HG03045 (cell line): ENCODE data around the gene IL11RA.

Experiments used
- ATAC-seq: cut with Tn5 transposase; IDR thresholded peaks from one replicate; pipeline ENCODE4 v1.9.1; 2021; ENCODE audit warnings: mild to moderate bottlenecking, moderate library complexity; ENCODE audit not compliant: unreplicated experiment

Gene IL11RA

DNA sequence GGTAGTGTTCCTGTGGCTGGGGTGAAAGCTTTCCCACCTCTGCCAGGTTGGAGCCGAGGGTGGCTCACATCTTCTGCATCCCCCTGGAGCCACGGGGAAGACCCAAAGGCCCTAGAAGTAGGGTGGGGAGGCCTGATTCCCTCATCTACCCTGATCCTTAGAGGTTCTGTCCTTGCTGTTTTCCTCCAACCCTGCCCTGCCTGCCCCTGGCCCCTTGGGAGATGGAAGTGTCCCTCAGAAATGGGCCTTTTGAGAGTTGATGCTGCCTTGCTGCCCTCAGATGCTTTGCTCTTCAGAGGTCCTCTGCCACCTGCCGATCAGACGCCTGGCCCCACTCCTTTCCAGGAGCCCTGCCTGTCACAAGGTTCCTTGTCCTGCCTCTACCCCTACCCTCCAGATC is 32.8 kb downstream of the IL11RA start:
- no peak for ATAC-seq

DNA sequence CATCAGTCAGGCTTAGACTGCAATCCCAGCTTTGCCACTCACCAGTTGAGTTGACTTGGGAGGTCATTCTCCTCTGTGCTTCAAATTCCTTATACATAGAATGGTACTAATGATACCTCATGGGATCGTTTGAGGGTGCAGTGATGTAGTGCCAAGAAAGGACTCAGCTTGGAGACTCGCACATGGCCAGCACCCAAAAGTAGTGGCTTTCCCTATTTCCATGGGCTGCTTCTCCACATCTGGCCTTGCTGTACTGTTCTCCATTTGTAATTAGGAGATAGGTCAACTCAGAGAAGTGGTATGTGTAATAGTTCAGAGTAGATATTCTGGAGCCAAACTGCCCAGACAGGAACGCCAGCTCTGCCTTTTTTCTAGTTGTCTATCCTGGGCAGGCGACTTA is 33.6 kb downstream of the IL11RA start:
- no peak for ATAC-seq

DNA sequence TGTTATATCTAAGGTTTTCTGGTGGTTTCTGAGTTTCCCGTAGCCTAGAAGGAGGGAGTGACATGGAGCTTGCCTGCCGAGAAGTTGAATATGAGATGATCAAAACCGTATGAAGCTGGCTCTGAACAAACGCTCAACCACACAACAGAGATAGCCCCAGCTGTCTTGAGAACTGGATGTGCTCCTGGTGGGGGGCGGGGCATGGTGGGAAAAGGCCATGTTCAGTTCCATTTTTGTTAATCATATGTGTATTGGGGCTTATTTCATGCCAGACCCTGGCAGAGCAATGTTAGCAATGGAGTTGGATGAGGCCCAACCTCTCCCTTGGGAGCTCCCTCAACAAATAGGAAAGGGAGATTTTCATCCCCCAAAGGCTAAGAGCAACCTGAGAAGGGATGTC is 34.2 kb downstream of the IL11RA start:
- no peak for ATAC-seq

DNA sequence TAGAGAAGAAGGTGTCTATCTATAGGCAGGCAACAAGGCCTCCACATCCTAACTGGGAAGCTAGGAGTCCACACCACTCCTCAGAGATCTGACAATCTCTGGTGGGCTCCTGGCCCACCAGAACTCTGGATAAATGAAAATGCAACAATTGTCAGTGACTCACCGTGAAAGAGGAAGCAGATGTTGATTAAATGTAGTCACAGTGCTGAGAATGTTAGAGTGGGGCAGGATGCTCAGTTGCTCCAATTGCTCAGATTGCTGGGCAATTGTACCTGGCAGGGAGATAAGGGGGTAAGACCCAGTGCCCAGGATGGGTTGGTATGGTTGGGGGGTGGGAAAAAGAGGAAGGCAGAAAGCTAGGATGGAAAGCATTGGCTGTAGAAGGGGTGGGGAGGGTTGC is 34.7 kb downstream of the IL11RA start:
- ATAC-seq, result no peak

DNA sequence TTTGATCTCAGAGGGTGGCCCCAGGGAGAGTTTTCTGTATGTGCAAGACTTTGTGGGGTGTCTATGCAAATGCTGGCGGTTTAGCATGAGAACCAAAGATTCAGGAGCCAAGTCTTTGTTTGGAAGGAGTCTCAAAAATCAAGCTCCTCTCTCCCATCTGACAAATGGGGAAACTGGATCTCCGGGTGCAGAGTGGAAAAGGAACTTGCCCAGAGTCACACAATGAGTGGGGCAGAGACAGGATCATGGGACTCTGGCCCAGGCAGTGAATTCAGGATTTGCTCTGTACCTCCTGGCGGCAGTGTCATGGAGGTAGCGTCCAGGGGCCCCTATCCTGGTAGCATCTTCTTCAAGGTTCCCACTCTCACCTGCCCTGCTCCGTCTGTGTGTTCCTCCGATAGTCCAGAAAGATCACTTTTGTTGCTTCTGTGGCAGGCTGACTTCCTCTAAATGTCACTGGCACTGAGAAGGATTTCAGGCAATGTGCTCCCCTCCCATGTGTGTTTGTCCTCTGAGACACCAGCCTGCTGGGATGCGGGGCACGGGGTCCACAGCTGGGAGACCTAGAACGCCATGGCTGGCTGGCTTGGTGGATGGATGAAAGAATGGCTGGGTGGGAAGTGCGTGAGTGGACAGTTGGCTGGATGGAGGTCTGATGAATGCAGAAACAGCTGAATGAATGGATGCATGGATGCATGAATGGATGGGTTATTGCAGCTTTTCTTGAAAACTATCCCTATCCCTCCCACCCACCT is 35.5 kb downstream of the IL11RA start:
- ATAC-seq, result no peak

DNA sequence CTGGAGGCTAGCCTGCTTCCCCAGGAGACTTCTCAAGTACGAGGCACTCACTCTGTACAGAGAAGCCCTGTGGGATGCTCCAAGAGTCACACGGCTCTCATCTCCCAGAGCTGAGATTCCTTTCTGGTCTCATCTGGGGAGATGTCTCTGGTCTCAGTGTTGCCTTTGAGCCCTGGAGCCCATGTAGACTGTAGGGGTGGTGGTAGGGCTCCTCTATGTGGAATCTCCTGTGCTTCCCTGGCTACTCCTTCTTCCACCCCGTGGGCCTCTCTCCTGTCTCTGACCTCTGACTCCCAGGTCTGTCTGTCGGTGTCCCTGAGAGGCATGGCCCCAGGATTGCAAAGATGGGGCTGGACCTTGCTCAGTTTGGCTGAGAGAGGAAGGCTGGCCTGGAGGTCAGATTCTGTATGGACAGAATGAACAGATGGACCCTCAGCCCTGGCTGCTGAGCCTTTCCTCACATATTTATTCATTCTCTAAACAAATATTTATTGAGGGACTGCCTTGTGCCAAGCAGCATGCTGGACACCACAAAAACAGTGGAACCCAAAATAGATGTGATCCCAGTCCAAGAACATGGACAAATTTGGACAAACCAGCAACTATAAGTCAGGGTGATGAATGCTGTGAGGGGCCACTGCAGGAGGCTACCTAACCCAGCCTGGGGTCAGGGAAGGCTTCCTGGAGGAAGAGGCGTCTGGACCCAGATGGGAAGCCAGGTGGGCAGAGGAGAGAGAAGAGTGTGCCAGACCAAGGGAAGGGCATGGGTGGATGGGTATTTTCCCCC is 36.5 kb downstream of the IL11RA start:
- ATAC-seq, result no peak

DNA sequence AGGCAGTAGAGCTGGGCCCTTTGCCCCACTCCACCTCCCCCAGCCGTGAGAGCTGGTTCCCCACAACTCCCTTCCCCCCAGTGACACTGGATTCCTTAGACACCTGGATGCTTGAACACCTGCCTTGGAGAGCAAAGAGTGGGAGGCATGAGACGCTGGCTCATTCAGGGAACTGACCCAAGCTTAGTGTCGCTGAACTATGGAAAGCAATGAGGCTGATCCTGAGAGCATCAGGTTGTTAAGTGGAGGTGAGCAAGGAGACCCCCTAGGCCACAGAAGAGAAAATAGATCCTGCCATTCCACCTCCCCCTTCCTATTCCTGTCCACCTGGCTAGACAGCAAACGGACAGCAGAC is 37.1 kb downstream of the IL11RA start:
- ATAC-seq, result no peak

DNA sequence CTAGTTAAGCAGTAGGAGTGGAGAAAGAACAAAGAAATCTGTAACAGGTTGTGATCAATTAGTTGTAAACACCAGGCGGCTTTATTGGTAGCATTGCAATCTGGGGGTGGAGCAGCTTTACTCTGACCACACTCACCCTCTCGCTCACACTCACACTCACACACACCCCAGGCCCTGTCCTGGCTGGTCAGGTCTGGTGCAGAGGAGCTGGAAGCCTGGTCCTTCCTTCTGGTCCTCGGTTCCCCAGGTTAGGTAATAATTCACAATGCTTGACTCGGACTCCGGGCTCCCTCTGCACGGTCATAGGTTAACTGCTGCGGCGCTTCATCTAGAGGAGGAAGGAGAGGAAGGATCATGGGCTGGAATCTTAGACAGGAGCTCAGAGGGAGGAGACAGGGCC is 37.5 kb downstream of the IL11RA start:
- no peak for ATAC-seq

DNA sequence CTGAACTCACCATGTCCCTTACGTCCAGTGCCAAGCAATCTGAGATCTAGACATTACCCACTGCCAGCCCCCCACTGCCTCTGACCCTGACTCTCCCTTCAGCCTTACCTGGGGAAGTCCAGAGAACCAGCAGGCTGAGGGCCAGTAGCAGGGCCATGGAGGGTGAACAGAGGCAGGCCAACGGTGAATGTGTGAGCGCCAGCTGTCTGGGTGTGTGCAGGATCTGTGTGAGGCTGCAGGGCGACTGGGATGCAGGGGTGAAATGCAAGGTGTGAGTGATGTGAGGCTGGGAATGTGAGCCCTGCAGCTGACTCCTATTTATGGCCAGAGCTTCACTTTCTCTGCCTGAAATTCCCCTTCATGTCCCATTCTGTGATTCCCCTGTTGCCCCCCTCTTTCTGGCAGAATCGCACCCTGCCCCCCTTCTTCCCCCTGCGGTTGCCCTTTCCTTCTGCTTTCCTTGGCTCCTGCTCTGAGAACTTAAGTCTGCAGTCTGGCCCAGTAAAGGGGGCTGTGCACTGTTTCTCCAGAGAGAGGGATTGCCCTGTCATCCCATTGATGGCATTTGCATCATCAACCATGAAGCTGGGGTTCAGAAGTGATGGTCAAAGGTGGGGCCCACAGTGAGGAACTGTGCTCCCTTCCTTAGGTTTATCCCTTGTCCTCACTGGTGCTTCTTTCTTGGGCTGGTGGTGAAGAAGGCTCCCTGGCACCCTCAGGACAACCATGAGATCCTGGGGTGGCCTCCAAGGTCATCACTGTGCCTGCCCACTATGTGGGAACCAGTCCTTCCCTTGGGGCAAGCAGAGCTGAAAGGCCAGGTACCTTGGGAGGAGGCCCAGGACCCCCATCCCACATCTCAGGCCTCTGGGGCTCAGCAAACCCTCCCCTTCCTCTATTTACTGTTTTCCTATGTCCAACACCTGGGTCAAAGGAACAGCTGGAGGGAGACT is 39.3 kb downstream of the IL11RA start, which contains the start of gene CCL19:
Gene CCL19, minus strand, starts transcription at position 294 of the 953 bp plus-strand sequence. Its CDS starts 137 bp downstream, at position 157.
- no peak for ATAC-seq

DNA sequence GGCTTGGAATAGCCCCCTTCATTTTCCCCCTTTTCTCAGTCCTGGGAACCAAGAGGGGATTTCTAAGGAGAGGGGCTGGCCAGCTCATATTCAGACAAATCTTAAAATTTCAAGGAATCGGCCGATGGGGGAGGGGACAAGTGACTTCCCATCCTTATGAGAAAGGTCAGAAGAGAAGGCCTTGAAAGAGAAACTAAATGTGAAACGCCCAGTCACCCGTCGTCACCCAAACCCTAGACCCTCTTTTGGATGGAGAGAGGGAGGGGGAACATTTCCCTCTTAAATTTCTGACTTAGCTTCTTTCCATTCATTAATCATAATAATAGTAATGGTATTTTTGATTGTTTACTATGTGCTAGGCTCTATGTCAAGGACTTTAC is 39.9 kb downstream of the IL11RA start:
- no peak for ATAC-seq

DNA sequence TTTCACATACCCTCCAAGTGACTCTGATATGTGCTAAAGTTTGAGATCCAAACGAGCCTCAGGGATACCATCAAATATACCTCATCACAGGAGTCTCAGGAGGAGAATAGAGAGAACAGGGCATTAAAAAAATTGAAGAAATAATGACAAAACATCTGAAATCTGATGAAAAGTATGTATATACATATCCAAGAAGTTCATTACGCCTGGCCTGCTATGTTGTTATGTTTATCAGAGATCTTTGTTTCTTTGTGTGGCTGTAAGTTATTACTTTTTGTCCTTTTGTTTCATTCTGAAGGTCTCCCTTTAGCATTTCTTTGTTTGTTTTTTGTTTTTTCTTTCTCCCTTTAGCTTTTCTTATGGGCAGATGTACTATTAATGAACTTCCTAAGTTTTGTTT is 41.6 kb downstream of the IL11RA start:
- no peak for ATAC-seq

DNA sequence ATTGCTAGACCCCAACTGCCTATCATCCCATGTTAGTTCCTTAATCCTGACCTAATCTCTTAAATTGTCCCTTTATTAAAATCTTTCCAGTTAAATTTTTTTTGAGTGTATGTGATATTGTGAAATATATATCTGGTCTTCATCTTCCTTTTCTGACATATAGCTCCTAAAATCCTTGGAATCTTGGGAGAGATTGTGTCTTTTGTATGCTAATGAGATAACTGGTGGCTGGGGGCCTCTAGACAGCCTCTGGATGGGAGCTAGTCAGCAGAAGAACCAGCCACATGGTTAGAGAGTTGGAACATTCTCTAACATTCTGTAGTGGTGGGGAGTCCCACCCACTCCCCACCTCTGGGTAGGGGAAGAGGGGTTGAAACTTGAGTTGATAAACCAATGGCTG is 42.8 kb downstream of the IL11RA start:
- ATAC-seq, result no peak

DNA sequence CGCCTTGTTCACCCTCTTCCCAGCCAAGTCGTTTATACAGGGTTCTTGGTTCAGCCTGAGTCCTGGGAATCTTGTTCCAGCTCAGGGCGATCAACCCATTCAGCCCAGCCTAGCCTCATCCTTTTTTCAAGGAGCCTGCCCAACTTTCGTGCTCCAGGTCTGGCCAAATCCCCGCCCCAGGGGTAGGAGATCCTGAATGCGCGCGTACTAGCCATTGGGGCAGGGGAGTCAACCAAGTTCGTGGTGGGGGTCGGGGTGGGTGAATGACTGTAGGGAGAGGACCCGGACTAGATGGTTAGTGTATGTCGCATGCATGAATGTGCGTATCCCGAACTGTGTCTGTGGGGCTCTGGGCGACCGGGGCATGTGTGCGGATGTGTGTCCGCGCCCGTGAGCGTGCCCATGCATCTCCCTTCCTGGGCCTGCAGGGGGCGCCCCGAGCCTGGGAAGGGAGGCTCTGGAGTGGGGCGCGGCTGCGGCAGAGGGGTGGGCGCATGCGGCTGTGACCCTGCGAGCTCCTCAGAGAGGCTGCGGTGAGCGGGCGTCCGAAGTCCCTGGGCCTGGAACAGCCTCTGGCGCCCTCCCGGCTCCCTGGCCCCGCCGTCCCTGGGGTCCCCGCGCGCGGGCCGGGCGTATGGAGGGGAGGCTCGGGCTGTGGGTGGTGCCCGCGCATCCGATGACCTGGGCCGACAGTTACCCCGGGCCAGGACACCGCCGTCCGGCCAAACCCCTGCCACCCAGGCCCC is 49.2 kb downstream of the IL11RA start:
- peak; percentile 43 for ATAC-seq

DNA sequence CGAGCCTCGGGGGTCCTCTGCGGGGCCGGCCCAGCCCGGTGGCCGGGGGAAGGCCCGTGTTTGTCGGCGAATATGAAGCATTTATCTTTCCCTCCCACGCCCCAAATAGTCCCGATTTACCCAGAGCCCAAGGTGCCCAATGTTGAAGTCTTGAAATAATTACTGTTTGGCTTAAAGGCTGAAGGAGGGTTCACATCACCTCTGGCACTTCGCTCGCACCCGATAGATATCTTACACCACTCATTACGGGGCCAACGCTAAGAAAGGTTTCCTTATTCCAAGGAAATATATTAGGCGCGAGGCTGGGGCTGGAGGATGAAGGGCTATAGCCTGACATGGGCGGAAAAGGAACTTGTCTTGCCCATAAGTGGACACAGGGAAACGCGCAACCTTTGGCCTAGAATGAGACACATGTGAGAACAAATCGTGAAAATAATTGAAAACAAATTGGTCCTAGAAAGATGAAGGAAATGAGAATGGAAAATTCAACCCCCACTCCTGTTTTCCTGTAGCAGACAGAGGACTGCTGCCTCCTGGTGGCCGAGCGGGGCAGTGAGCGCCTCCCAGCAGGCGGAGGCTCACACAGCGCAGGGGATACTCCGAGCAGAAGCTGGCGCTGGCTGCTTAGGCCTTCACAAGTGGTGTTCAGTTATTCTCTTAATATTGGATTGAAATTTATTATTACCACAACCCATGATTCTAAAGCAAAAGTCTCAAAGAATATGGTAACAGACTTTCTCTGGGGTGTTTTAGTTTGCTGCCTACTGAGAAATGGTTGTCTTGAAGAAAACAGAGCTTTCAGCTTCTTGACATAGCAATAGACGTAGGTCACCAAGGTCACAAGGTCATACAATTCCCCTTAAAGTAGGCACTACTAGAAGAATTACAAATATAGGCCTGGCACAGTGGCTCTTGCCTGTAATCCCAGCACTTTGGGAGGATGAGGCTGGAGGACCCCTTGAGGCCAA is 50.1 kb downstream of the IL11RA start:
- ATAC-seq, result peak; percentile 69

DNA sequence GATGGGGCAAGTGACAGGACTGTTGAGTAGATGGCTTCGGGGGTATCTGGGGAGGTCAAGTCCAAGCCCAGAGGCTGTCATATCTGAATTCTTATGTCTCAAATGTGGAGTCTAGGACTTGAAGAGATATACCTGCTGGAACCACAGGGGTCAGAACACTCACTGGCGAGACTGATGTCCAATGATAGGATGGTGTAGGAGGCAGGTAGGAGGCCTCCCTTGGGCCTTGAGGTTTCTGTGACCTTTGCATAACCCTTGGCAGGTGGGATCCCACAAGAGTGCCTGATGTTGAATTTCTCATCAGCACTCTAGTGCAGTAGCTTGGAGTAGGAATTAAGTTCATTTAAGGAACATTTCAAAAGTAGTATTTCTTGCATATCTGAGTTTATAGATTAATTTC is 55.1 kb downstream of the IL11RA start:
- no peak for ATAC-seq

DNA sequence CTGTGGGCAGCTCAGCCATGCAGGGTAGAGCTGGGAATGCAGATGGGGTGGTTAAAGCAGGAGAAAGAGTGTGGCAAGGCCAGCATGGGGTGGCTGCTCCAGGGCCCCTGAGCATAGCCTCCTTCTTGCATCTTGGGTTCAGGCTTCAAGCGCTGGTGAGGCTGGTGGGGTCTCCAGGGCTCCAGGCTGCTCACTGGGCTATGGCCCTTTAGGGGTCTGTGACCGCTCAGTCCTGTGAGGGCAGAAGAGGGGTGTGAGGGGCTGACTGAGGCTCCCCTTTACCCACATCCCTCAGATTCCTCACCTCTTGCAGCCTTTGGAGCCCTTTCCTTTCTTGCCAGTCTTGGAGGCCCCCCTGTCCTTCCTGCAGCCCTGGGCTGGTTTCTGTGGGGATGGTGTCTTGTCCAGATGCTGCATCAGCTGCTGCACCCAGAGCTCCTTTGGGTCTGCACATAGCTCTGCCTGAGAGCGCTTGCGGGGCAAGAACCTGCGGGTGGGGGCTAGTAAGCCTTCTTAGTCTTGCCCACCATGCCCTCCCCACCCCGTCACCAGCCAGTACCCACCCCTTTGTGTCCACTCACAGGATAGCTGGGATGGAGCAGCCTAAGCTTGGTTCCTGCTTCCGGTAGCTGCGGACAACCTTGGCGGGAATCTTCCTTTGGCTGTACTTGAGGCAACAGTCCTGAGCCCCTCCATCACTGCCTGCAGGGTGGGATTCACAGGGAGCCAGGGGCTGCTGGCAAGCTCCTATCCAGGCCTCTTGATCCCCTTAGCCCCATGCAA is 57.4 kb downstream of the IL11RA start:
- ATAC-seq, result no peak

DNA sequence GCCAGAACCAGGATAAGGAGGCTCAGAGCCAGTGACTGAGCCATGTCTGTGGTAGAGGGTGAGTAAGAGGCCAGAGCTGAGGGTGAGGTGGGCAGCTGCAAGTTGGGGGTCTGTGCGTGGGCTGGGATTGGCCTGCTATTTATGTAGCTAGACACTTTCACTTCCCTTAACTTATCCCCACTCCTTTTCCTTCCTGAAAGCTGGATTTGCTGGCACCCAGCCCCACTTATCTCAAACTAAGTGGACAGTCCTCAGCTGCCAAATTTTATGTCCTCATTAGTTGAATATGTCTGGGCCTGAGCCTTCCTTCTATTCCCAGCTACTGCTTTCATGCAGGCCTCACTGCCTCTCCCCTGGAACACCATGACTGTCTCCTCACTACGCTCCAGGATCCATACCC is 58.0 kb downstream of the IL11RA start, which contains the start of gene CCL21:
Gene CCL21, minus strand, starts transcription at position 114 of the 400 bp plus-strand sequence. Its CDS starts 70 bp downstream, at position 44.
- ATAC-seq, result no peak
